GM23338 (cell line): ENCODE results near the gene MYLK4. TPM values are rescaled to one million over a fixed set of nuclear protein-coding genes. Genes with fewer than 3 reads are reported as not detected.
A peak's percentile ranks its signal among the peaks of the same experiment; 100 is the strongest.

Experiments
- ATAC-seq: fragments of 200-7000 bp; cut with Tn5 transposase; 3 replicates; pipeline ENCODE4 v1.9.1; 2020
- DNase-seq: peaks from one replicate; pipeline ENCODE4 v3.0.0-alpha.2; 2015; ENCODE audit warnings: low spot score
- H2AFZ ChIP-seq: fragments of 200-600 bp; sonication (generic); 2 replicates; pipeline ENCODE4 v1.8.0; 2016; ENCODE audit warnings: antibody characterized with exemption, mild to moderate bottlenecking, moderate library complexity
- H3F3A ChIP-seq: fragments of 200-600 bp; sonication (generic); replicated peaks from 2 replicates; pipeline ENCODE4 v1.8.0; 2017; ENCODE audit warnings: antibody characterized with exemption, mixed run types, low read depth
- H3K27ac ChIP-seq: fragments of 200-600 bp; sonication (generic); 2 replicates; pipeline ENCODE4 v1.6.1; 2016; ENCODE audit warnings: low read depth
- H3K27me3 ChIP-seq: fragments of 200-600 bp; sonication (generic); 2 replicates; pipeline ENCODE4 v1.8.0; 2016; ENCODE audit warnings: mild to moderate bottlenecking, mixed run types, moderate library complexity; ENCODE audit not compliant: insufficient read depth
- H3K36me3 ChIP-seq: fragments of 200-600 bp; sonication (generic); 2 replicates; pipeline ENCODE4 v1.8.0; 2016; ENCODE audit warnings: mild to moderate bottlenecking; ENCODE audit not compliant: insufficient read depth
- H3K4me1 ChIP-seq: fragments of 200-600 bp; sonication (generic); 2 replicates; pipeline ENCODE4 v1.8.0; 2016; ENCODE audit warnings: mild to moderate bottlenecking, moderate library complexity; ENCODE audit not compliant: insufficient read depth
- H3K4me2 ChIP-seq: fragments of 200-600 bp; sonication (generic); 2 replicates; pipeline ENCODE4 v1.7.1; 2017; ENCODE audit warnings: mixed run types
- H3K4me3 ChIP-seq: fragments of 200-600 bp; sonication (generic); 2 replicates; pipeline ENCODE4 v1.6.1; 2016; ENCODE audit warnings: mixed run types
- H3K79me2 ChIP-seq: fragments of 200-600 bp; sonication (generic); replicated peaks from 2 replicates; pipeline ENCODE4 v1.8.0; 2017; ENCODE audit warnings: mild to moderate bottlenecking; ENCODE audit not compliant: insufficient read depth
- H3K9me2 ChIP-seq: fragments of 200-600 bp; sonication (generic); 2 replicates; pipeline ENCODE4 v1.8.0; 2017; ENCODE audit not compliant: insufficient read depth
- H4K20me1 ChIP-seq: fragments of 200-600 bp; sonication (generic); replicated peaks from 2 replicates; pipeline ENCODE4 v1.8.0; 2017; ENCODE audit warnings: mild to moderate bottlenecking; ENCODE audit not compliant: insufficient read depth
- H3K27ac Mint-ChIP-seq: 2 replicates; pipeline ENCODE4 v1.8.0; 2020; ENCODE audit warnings: inconsistent platforms, mild to moderate bottlenecking, moderate library complexity, mixed read lengths
- H3K27me3 Mint-ChIP-seq: 3 replicates; pipeline ENCODE4 v1.8.0; 2022; ENCODE audit warnings: low read depth, mild to moderate bottlenecking, moderate library complexity, mixed read lengths, inconsistent platforms; ENCODE audit not compliant: insufficient read depth, poor library complexity
- H3K36me3 Mint-ChIP-seq: 3 replicates; pipeline ENCODE4 v1.8.0; 2021; ENCODE audit warnings: low read depth, mild to moderate bottlenecking, inconsistent platforms, moderate library complexity, mixed read lengths
- H3K4me1 Mint-ChIP-seq: 3 replicates; pipeline ENCODE4 v1.8.0; 2020; ENCODE audit warnings: mild to moderate bottlenecking, inconsistent platforms, mixed read lengths
- H3K4me3 Mint-ChIP-seq: 3 replicates; pipeline ENCODE4 v1.8.0; 2021; ENCODE audit warnings: moderate library complexity, mild to moderate bottlenecking, inconsistent platforms, mixed read lengths
- H3K9me3 Mint-ChIP-seq: 3 replicates; pipeline ENCODE4 v1.8.0; 2020; ENCODE audit warnings: moderate library complexity, mild to moderate bottlenecking, inconsistent platforms, mixed read lengths
- CREB1 ChIP-seq: fragments of 250-450 bp; sonication (Bioruptor Pico); IDR thresholded peaks from 2 replicates; pipeline ENCODE4 v1.5.0; 2020; ENCODE audit warnings: low read depth, mild to moderate bottlenecking, moderate library complexity
- CTCF ChIP-seq, 2 experiments: fragments of 200-600 bp in 1 of 2; sonication (generic) in 1 of 2; conservative IDR thresholded peaks; 2 replicates each; pipeline versions ENCODE4 v1.5.1 to v1.6.1; 2016 to 2017; ENCODE audit warnings: antibody characterized with exemption in 2 of 2, low read depth in 2 of 2, mild to moderate bottlenecking in 2 of 2, moderate library complexity in 1 of 2
- ETS1 ChIP-seq: IDR thresholded peaks from 2 replicates; pipeline ENCODE4 v1.6.1; 2016; ENCODE audit warnings: antibody characterized with exemption
- EZH2 ChIP-seq: fragments of 200-600 bp; sonication (generic); IDR thresholded peaks from one replicate; pipeline ENCODE4 v1.8.0; 2017; ENCODE audit warnings: antibody characterized with exemption, mild to moderate bottlenecking, low read depth; ENCODE audit not compliant: unreplicated experiment
- JUNB ChIP-seq: IDR thresholded peaks from one replicate; pipeline ENCODE4 v1.6.1; 2016; ENCODE audit warnings: antibody characterized with exemption; ENCODE audit not compliant: unreplicated experiment
- POLR2AphosphoS5 ChIP-seq: IDR thresholded peaks from 2 replicates; pipeline ENCODE4 v1.6.1; 2016; ENCODE audit warnings: antibody characterized with exemption, low read depth
- REST ChIP-seq: IDR thresholded peaks from one replicate; pipeline ENCODE4 v1.6.1; 2018; ENCODE audit warnings: antibody characterized with exemption; ENCODE audit not compliant: unreplicated experiment
- STAT1 ChIP-seq: IDR thresholded peaks from one replicate; pipeline ENCODE4 v1.6.1; 2016; ENCODE audit warnings: antibody characterized with exemption; ENCODE audit not compliant: unreplicated experiment
- ZNF462 ChIP-seq: fragments of 250-450 bp; sonication (Bioruptor Pico); IDR thresholded peaks from 2 replicates; pipeline ENCODE4 v1.5.0; 2020; ENCODE audit warnings: mild to moderate bottlenecking, moderate library complexity
- polyA plus RNA-seq: library from polyadenylated mRNA; unstranded; fragments of >200 nt; fragmentation: Nextera tagmentation; extraction: Ambion mirVana; gene quantifications from 2 replicates; pipeline ENCODE4 v1.2.1, GENCODE V29; 2016
- total RNA-seq: library from RNA; depleted of rRNA; stranded (reverse); fragments of >200 nt; shearing (Covaris generic); gene quantifications from 2 replicates; pipeline ENCODE4 v1.2.3, GENCODE V29; 2014

MYLK4 gene
- total and polyA plus RNA-seq, 2 experiments from 2014 or later: 0.03 to 0.17 TPM

GRCh38 chr6:2766767-2767656 lies 16.3 kb upstream of the MYLK4 start (continued):
- no peak for TF ChIP-seq CTCF (conservative IDR thresholded peaks at IDR 0.05; ENCODE audit: low read depth in 2 of 2)
- no peak for TF ChIP-seq STAT1
- no peak for TF ChIP-seq ETS1

GRCh38 chr6:2765896-2766766 lies 15.4 kb upstream of the MYLK4 start:
- H3K4me3 Mint-ChIP-seq: peak overlapping the region; percentile 90
- Histone ChIP-seq H2AFZ (no peak overlapping the region), H4K20me1 (peaks cover 45% of the 10 kb centered on the region), H3K36me3 (no peaks in the 10 kb centered on the region), H3K9me2 (no peaks in the 10 kb centered on the region), H3K4me2 (peak overlapping the region; percentile 94), H3K79me2 (peaks cover 50% of the 10 kb centered on the region), H3K4me1 (peaks cover 35% of the 10 kb centered on the region), H3K4me3 (peak overlapping the region; percentile 83), H3K27ac (no peak overlapping the region), H3K27me3 (peaks cover 5% of the 10 kb centered on the region; the same call in 1 of the 2 replicates), H3F3A (no peaks in the 10 kb centered on the region)
- H3K9me3 Mint-ChIP-seq: 0 out of 3 replicates have a peak, but pooled peaks cover 4% of the 10 kb centered on the region
- DNase-seq: peak; percentile 49
- H3K36me3 Mint-ChIP-seq: peaks cover 12% of the 10 kb centered on the region; the same call in 2 of the 3 replicates
- peaks cover 38% of the 10 kb centered on the region for H3K4me1 Mint-ChIP-seq
- H3K27me3 Mint-ChIP-seq: peaks cover 7% of the 10 kb centered on the region
- H3K27ac Mint-ChIP-seq: no peak overlapping the region
- ATAC-seq: peak; percentile 11
- TF ChIP-seq CREB1 (CRISPR knock-in tag) (no peak), POLR2AphosphoS5 (no peak), REST (no peak), EZH2 (no peak), ZNF462 (CRISPR knock-in tag) (no peak), JUNB (no peak)
